Measurements from ENCODE around the gene IMMP2L. TPM values are rescaled to one million over a fixed set of nuclear protein-coding genes. Genes with fewer than 3 reads are reported as not detected.

IMMP2L gene
- total RNA-seq, 4 donors from 2014 or later, result 13.5 to 23.7 (median 18.3) TPM

DNA sequence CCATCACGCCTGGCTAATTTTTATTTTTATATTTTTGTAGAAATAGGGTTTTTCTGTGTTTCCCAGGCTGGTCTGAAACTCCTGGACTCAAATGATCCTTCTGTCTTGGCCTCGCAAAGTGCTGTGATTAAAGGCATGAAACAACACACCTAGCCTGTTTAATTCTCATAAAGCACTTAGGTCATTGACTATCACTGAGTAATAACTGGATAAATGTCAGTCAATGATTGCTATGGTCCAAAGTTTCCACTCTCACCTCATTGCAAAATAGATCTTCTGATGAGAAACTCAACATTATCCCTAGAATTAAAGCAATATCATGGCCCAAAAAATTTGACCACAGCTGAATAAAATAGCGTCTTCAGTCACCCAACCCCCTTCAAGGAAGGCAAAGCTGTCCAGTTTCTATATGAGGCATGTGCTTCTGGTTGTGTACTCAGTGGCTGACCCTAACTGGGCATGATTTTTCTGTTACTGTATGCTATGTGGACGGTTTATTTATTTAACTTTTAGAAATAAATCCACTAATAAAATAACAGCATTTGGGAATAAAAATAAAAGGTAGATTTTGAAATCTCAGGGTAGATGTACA is 557.9 kb downstream of the IMMP2L start:
- H3K4me3 ChIP-seq, result no peak overlapping the region
- H3K36me3 ChIP-seq, result no peaks in the 10 kb centered on the region
- no peaks in the 10 kb centered on the region for H3K9me3 ChIP-seq
- H3K4me1 ChIP-seq, result no peaks in the 10 kb centered on the region
- WGBS, 2 donors, result 89 to 90% methylated on average over 4 of the region's 4 CpGs
- H3K27me3 ChIP-seq, result no peaks in the 10 kb centered on the region
- DNase-seq (ENCODE audit: low spot score in 2 of 2), result no peak
- TF ChIP-seq POLR2A (IDR thresholded peaks at IDR 0.05), result no peak
- TF ChIP-seq EP300 (IDR thresholded peaks at IDR 0.05), result no peak
- TF ChIP-seq, protein P1, sequence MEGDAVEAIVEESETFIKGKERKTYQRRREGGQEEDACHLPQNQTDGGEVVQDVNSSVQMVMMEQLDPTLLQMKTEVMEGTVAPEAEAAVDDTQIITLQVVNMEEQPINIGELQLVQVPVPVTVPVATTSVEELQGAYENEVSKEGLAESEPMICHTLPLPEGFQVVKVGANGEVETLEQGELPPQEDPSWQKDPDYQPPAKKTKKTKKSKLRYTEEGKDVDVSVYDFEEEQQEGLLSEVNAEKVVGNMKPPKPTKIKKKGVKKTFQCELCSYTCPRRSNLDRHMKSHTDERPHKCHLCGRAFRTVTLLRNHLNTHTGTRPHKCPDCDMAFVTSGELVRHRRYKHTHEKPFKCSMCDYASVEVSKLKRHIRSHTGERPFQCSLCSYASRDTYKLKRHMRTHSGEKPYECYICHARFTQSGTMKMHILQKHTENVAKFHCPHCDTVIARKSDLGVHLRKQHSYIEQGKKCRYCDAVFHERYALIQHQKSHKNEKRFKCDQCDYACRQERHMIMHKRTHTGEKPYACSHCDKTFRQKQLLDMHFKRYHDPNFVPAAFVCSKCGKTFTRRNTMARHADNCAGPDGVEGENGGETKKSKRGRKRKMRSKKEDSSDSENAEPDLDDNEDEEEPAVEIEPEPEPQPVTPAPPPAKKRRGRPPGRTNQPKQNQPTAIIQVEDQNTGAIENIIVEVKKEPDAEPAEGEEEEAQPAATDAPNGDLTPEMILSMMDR (IDR thresholded peaks at IDR 0.05), result no peak
- no peak overlapping the region for H3K27ac ChIP-seq

DNA sequence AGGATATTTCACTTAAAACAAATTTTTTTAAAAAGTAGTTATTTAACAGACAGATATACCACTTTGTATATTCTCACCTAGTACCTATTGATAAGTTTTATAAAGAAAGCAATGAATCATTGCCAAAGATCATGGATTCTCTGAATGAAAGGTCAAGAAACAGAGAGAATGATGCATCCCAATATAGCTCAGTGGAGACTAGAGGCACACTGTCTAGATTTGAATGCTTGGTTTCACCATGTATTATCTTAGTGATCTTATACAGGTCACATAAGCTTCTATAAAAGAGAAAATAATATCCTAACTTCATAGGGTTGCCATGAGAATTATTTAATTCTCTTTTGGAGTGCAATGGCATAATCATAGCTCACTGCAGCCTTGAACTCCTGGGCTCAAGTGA is 558.4 kb downstream of the IMMP2L start:
- no peaks in the 10 kb centered on the region for H3K27me3 ChIP-seq
- H3K9me3 ChIP-seq, result no peaks in the 10 kb centered on the region
- TF ChIP-seq POLR2A (IDR thresholded peaks at IDR 0.05) (no peak), EP300 (IDR thresholded peaks at IDR 0.05) (no peak)
- TF ChIP-seq, protein P1 (IDR thresholded peaks at IDR 0.05), result no peak
- no peak overlapping the region for H3K4me3 ChIP-seq
- no peak overlapping the region for H3K27ac ChIP-seq
- no peak for DNase-seq (ENCODE audit: low spot score in 2 of 2)
- no peaks in the 10 kb centered on the region for H3K4me1 ChIP-seq
- no peaks in the 10 kb centered on the region for H3K36me3 ChIP-seq

DNA sequence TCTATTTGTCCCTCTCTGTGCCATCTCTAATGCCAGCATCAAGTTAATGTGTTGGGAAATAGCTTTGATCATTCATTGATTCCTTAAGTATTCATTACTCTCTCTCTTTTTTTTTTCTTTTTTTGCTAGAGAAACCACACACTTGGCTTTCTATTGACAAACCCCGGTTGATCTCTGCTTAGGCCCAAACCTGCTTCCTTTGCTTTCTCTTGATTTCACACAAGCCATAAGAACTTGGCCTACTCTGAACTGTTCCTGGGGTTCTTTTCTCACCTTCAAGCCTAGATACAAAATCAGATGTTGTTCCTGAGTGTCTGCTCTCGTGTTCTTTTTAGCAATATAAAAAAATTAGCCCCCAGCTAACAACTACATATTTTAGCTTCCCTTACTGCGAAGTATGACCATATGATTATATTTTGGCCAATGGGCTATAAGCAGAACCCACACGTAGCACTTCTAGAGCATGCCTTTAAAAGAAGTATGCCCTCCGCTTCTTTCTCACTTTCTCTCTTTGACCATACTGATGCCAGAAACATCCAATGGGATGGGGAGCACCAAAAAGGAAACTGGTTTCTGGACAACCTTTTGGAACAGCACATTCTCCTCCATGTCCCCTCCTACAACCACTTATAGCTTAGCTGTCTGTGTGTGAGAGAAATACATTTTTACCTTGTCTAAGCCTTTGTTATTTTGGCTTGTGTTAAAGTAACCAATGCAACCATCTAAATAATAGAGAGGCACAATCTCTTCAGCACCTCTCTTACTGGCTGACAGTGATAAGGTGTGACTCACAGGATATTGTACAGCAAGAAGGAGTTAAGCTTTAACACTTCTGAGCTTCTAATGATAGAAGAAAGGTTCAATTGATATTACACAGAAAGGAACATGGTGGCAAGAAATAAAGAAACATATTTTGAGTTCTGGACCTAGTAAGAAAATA is 568.0 kb downstream of the IMMP2L start:
- H3K9me3 ChIP-seq, result no peaks in the 10 kb centered on the region
- no peak overlapping the region for H3K27ac ChIP-seq
- H3K4me1 ChIP-seq, result no peaks in the 10 kb centered on the region
- H3K36me3 ChIP-seq, result no peaks in the 10 kb centered on the region
- 93% methylated on average over 5 of the region's 5 CpGs for WGBS, 2 donors
- TF ChIP-seq POLR2A (IDR thresholded peaks at IDR 0.05) (no peak), EP300 (IDR thresholded peaks at IDR 0.05) (no peak)
- TF ChIP-seq, protein P1 (IDR thresholded peaks at IDR 0.05), result no peak
- DNase-seq (ENCODE audit: low spot score in 2 of 2), result no peak
- H3K4me3 ChIP-seq, result no peak overlapping the region
- H3K27me3 ChIP-seq, result no peaks in the 10 kb centered on the region

DNA sequence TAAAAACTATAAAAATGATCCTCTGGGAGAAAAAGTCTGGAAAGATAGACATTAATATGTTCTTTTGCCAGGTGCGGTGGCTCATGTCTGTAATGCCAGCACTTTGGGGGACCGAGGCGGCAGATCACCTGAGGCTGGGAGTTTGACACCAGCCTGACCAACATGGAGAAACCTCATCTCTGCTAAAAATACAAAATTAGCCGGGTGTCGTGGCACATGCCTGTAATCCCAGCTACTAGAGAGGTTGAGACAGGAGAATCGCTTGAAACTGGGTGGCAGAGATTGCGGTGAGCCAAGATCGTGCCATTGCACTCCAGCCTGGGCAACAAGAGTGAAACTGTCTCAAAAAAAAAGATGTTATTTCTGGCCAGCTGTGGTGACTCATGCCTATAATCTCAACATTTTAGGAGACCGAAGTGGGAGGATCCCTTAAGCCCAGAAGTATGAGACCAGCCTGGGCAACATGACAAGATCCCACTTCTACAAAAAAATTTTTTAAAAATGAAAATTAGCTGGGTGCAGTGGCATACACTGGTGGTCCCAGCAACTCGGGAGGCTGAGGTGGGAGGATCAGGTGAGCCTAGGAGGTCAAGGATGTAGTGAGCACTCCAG is 573.3 kb downstream of the IMMP2L start:
- no peak for DNase-seq (ENCODE audit: low spot score in 2 of 2)
- no peak for TF ChIP-seq POLR2A (IDR thresholded peaks at IDR 0.05)
- TF ChIP-seq, protein P1 (IDR thresholded peaks at IDR 0.05), result no peak
- no peak for TF ChIP-seq EP300 (IDR thresholded peaks at IDR 0.05)
- Histone ChIP-seq H3K4me3 (no peak overlapping the region), H3K27me3 (no peaks in the 10 kb centered on the region), H3K9me3 (no peaks in the 10 kb centered on the region), H3K27ac (no peak overlapping the region), H3K4me1 (no peaks in the 10 kb centered on the region), H3K36me3 (no peaks in the 10 kb centered on the region)
- 90 to 96% methylated on average over 10 of the region's 10 CpGs for WGBS, 2 donors

DNA sequence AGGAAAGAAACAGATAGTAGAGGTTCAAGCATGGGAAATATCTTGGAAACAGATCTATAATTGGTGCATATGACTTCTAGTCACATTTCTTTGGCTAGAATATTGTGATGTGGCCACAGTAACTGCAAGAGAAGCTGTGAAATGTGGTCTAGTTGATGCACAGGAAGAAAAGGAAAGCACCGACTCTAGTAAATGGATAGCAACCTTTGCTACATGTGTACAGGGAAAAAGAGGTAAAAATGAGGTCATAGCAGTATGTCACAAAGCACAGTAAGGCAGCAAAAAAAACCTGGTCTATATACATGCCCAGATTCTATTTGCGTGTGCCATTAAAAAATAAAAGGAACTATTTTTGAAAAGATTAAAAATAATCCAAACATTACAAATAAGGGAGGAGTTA is 573.9 kb downstream of the IMMP2L start:
- Histone ChIP-seq H3K9me3 (no peaks in the 10 kb centered on the region), H3K4me1 (no peaks in the 10 kb centered on the region), H3K27me3 (no peaks in the 10 kb centered on the region), H3K27ac (no peak overlapping the region), H3K36me3 (no peaks in the 10 kb centered on the region), H3K4me3 (no peak overlapping the region)
- no peak for TF ChIP-seq EP300 (IDR thresholded peaks at IDR 0.05)
- no peak for TF ChIP-seq POLR2A (IDR thresholded peaks at IDR 0.05)
- TF ChIP-seq, protein P1 (IDR thresholded peaks at IDR 0.05), result no peak
- no peak for DNase-seq (ENCODE audit: low spot score in 2 of 2)
- 95 to 98% methylated on average over 2 of the region's 2 CpGs for WGBS, 2 donors
